ENCODE data around the gene THBS3. TPM values are rescaled to one million over a fixed set of nuclear protein-coding genes. Genes with fewer than 3 reads are reported as not detected.

THBS3 gene
- total RNA-seq, 1 experiment from 2014 or later, result 6.2 TPM

DNA sequence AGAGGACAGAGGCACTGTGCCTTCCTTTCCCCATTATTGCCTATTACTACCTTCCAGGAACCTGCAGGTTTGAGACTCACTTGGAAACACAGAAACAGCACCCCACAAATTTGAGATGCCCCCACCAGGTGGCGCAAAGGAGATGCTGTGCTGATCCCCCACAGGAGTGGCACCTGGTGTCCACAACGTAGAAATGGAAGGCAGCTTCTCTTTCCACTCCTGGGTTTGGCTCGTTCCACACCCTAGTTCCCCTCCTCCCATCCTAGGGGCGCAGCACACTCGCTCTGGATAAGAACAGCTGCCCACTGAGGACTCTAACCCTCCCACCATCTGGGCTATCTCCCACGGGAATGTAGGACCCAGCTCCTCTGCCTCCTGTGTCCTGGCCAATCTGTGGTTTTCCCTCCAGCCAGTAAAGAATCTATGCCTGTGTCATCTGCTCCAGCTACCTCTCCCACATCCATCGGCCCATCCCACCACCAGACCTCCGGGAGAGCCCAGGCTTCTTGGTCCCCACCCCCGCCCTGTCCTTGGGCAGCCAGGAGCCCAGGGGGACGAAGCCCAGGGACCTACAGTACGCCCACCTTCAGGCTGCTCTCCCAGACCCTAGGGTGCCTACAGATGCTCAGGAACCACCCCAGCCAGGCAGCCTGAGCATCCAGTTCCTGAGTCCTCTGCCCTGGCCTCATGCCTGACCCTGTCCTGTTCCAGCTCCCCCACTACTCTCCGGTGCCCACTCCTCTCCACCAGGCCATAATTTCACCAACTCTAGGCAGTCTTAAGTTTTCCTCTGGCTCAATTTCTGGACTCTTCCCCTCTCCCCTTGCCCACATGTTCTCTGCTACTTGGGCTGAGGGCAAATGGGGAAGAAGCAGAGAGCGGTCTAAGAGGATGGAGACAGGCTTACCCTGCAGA, 549 bp downstream of the THBS3 start:
- Mint-ChIP-seq H3K36me3 (ENCODE audit: insufficient read depth, unreplicated experiment) (peaks cover 21% of the 10 kb centered on the region), H3K27me3 (ENCODE audit: insufficient read depth, unreplicated experiment) (peaks cover 3% of the 10 kb centered on the region)

GRCh38 chr1:155205969-155206593, 1.6 kb downstream of the THBS3 start:
- intact Hi-C loops (cut with micrococcal nuclease; ENCODE audit: unreplicated experiment), result no loop called here
- POLR2A ChIA-PET, result no interaction called here
- Mint-ChIP-seq H3K4me1 (ENCODE audit: low read depth, unreplicated experiment) (peaks cover 16% of the 10 kb centered on the region), H3K27ac (ENCODE audit: unreplicated experiment) (no peak overlapping the region), H3K27me3 (ENCODE audit: insufficient read depth, unreplicated experiment) (peaks cover 3% of the 10 kb centered on the region), H3K9me3 (ENCODE audit: unreplicated experiment) (no peaks in the 10 kb centered on the region), H3K4me3 (ENCODE audit: unreplicated experiment) (no peak overlapping the region), H3K36me3 (ENCODE audit: insufficient read depth, unreplicated experiment) (peaks cover 21% of the 10 kb centered on the region)
- no peak for TF ChIP-seq CTCF (IDR thresholded peaks at IDR 0.05; ENCODE audit: insufficient read depth in 1 of 2, low read depth in 1 of 2, low read length in 1 of 2, severe bottlenecking in 1 of 2, unreplicated experiment in 1 of 2)
- Histone ChIP-seq H3K36me3 (ENCODE audit: control insufficient read depth, insufficient read depth, low read length) (no peaks in the 10 kb centered on the region), H3K27me3 (replicated peaks; ENCODE audit: control insufficient read depth, insufficient read depth, low read length) (no peaks in the 10 kb centered on the region), H3K4me3 (ENCODE audit: low read depth, low read length) (no peak overlapping the region), H3K4me1 (peaks cover 15% of the 10 kb centered on the region), H3K9me3 (no peaks in the 10 kb centered on the region)
- no peak for DNase-seq
- no TSS peak for BruUV-seq (replicated peaks)
- CTCF ChIA-PET, result interaction anchor here (1.2 to 1.4 kb wide), 2 partner anchors 13 to 38 kb away, joined by 9 to 10 read pairs; no protein-coding TSS in a partner anchor

More for the DNA sequence above, 549 bp downstream of the THBS3 start:
- Histone ChIP-seq H3K4me1 (peaks cover 15% of the 10 kb centered on the region), H3K36me3 (ENCODE audit: control insufficient read depth, insufficient read depth, low read length) (no peaks in the 10 kb centered on the region), H3K9me3 (no peaks in the 10 kb centered on the region), H3K4me3 (ENCODE audit: low read depth, low read length) (no peak overlapping the region), H3K27me3 (replicated peaks; ENCODE audit: control insufficient read depth, insufficient read depth, low read length) (no peaks in the 10 kb centered on the region)
- BruUV-seq (replicated peaks), result no TSS peak
- CTCF ChIA-PET, result interaction anchor here (0.7 to 1.9 kb wide), 12 partner anchors 12 to 117 kb away, joined by 3 to 10 read pairs (median 8); partner anchors contain the start of gene KRTCAP2
- DNase-seq, result peak; percentile 88 to 90
- Mint-ChIP-seq H3K4me3 (ENCODE audit: unreplicated experiment) (no peak overlapping the region), H3K27ac (ENCODE audit: unreplicated experiment) (no peak overlapping the region), H3K9me3 (ENCODE audit: unreplicated experiment) (no peaks in the 10 kb centered on the region), H3K4me1 (ENCODE audit: low read depth, unreplicated experiment) (peaks cover 16% of the 10 kb centered on the region)
- POLR2A ChIA-PET, result interaction anchor here (0.6 to 1.2 kb wide), 3 partner anchors 18 to 37 kb away, joined by 3 to 4 read pairs (median 4); no protein-coding TSS in a partner anchor
- intact Hi-C loops (cut with micrococcal nuclease; ENCODE audit: unreplicated experiment), result loop anchor here (1.0 kb wide), 2 partner anchors 19 to 37 kb away; no protein-coding TSS in a partner anchor
- peak; percentile 90 to 97 for TF ChIP-seq CTCF (IDR thresholded peaks at IDR 0.05; ENCODE audit: insufficient read depth in 1 of 2, low read depth in 1 of 2, low read length in 1 of 2, severe bottlenecking in 1 of 2, unreplicated experiment in 1 of 2)

- no peaks in the 10 kb centered on the region for H3K9me3 Mint-ChIP-seq (ENCODE audit: unreplicated experiment)
- peaks cover 14% of the 10 kb centered on the region for H3K4me1 Mint-ChIP-seq (ENCODE audit: low read depth, unreplicated experiment)
- no TSS peak for BruUV-seq (replicated peaks)
These were observed 2.7 kb downstream of the THBS3 start for GRCh38 chr1:155205035-155205434.

More at GRCh38 chr1:155205035-155205434, 2.7 kb downstream of the THBS3 start:
- H3K4me1 ChIP-seq, result peaks cover 15% of the 10 kb centered on the region
- H3K27ac Mint-ChIP-seq (ENCODE audit: unreplicated experiment), result no peak overlapping the region
- DNase-seq, result no peak
- peaks cover 3% of the 10 kb centered on the region for H3K27me3 Mint-ChIP-seq (ENCODE audit: insufficient read depth, unreplicated experiment)
- no peaks in the 10 kb centered on the region for H3K9me3 ChIP-seq
- ChIA-PET POLR2A (no interaction called here), CTCF (interaction anchor here (0.6 kb wide), 1 partner anchor 12 kb away, joined by 4 read pairs; no protein-coding TSS in a partner anchor)
- no peak for TF ChIP-seq CTCF (IDR thresholded peaks at IDR 0.05; ENCODE audit: insufficient read depth in 1 of 2, low read depth in 1 of 2, low read length in 1 of 2, severe bottlenecking in 1 of 2, unreplicated experiment in 1 of 2)
- intact Hi-C loops (cut with micrococcal nuclease; ENCODE audit: unreplicated experiment), result no loop called here
- H3K27me3 ChIP-seq (replicated peaks; ENCODE audit: control insufficient read depth, insufficient read depth, low read length), result no peaks in the 10 kb centered on the region
- peaks cover 14% of the 10 kb centered on the region for H3K36me3 Mint-ChIP-seq (ENCODE audit: insufficient read depth, unreplicated experiment)
- no peak overlapping the region for H3K4me3 ChIP-seq (ENCODE audit: low read depth, low read length)
- no peaks in the 10 kb centered on the region for H3K36me3 ChIP-seq (ENCODE audit: control insufficient read depth, insufficient read depth, low read length)
- H3K4me3 Mint-ChIP-seq (ENCODE audit: unreplicated experiment), result no peak overlapping the region

Measured in Caco-2 (cell line).